ENCODE data around the gene ZNF45.

The ZNF45 gene

GRCh38 chr19:43914051-43914450 is 21.0 kb downstream of the ZNF45 start:
- no peak overlapping the region for H3K4me3 ChIP-seq (ENCODE audit: low read depth, low read length)
- in situ Hi-C loops (cut with HindIII; ENCODE audit: low sequenced_read_pairs), result no loop called here
- no peak for DNase-seq (ENCODE audit: low read depth)
- TF ChIP-seq, protein P1, sequence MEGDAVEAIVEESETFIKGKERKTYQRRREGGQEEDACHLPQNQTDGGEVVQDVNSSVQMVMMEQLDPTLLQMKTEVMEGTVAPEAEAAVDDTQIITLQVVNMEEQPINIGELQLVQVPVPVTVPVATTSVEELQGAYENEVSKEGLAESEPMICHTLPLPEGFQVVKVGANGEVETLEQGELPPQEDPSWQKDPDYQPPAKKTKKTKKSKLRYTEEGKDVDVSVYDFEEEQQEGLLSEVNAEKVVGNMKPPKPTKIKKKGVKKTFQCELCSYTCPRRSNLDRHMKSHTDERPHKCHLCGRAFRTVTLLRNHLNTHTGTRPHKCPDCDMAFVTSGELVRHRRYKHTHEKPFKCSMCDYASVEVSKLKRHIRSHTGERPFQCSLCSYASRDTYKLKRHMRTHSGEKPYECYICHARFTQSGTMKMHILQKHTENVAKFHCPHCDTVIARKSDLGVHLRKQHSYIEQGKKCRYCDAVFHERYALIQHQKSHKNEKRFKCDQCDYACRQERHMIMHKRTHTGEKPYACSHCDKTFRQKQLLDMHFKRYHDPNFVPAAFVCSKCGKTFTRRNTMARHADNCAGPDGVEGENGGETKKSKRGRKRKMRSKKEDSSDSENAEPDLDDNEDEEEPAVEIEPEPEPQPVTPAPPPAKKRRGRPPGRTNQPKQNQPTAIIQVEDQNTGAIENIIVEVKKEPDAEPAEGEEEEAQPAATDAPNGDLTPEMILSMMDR (IDR thresholded peaks at IDR 0.05; ENCODE audit: low read depth, low read length, missing control alignments), result no peak

DNA sequence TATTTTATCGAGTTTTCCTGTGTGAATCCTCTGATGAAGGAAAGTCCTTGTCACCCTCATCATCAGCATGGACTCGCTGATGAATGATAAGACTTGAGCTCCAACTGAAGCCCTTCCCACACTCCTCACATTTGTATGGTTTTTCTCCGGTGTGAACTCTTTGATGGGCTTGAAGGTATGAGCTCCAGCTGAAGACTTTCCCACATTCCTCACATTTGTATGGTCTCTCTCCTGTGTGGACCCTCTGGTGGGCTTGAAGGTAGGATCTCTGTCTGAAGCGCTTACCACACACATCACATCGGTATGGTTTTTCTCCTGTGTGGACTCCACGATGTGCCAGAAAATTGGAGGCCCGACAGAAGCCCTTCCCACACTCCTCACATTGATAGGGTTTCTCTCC is 21.7 kb downstream of the ZNF45 start:
- in situ Hi-C loops (cut with HindIII; ENCODE audit: low sequenced_read_pairs), result no loop called here
- no peak overlapping the region for H3K4me3 ChIP-seq (ENCODE audit: low read depth, low read length)
- DNase-seq (ENCODE audit: low read depth), result no peak
- TF ChIP-seq, protein P1 (IDR thresholded peaks at IDR 0.05; ENCODE audit: low read depth, low read length, missing control alignments), result no peak

GRCh38 chr19:43910884-43911283 is 24.2 kb downstream of the ZNF45 start:
- DNase-seq (ENCODE audit: low read depth), result no peak
- in situ Hi-C loops (cut with HindIII; ENCODE audit: low sequenced_read_pairs), result no loop called here

DNA sequence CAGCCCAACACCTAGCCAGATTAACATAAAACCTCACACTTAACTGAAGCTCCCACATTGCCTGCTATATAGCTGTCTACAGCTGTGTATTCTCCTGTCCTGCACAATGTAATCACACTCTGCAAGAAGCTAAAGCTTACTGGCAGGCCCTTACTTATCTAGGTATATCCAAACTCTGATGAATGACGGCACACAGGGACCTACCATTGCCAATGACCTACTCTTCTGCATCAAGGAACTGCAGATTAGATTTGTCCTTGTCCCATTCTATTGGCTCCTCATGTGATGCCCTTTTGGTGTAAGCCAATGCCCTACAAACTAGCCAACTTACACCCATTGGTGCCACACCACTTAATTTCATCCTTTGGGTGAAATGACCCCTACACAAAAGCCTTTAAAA is 26.4 kb downstream of the ZNF45 start:
- in situ Hi-C loops (cut with HindIII; ENCODE audit: low sequenced_read_pairs), result loop anchor here (5.0 kb wide), 1 partner anchor 54 kb away; no protein-coding TSS in a partner anchor
- TF ChIP-seq, protein P1 (IDR thresholded peaks at IDR 0.05; ENCODE audit: low read depth, low read length, missing control alignments), result no peak
- H3K4me3 ChIP-seq (ENCODE audit: low read depth, low read length), result no peak overlapping the region

More at GRCh38 chr19:43910884-43911283, 24.2 kb downstream of the ZNF45 start:
- no peak overlapping the region for H3K4me3 ChIP-seq (ENCODE audit: low read depth, low read length)
- TF ChIP-seq, protein P1 (IDR thresholded peaks at IDR 0.05; ENCODE audit: low read depth, low read length, missing control alignments), result no peak

DNA sequence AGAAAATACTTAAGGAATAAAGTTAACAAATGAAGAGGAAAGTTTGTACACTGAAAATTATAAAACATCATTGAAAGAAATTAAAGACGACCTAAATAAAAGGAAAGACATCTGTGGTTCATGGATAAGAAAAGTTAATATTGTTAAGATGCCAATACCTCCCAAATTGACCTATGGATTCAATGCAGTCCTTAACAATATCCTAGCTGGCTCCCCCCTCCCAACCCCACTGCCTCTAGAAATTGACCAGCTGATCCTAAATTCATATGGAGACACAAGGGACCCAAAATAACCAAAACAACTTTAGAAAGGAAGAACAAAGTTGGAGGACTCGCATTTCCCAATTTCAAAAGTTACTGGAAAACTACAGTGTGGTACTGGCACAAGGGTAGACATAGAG is 28.3 kb downstream of the ZNF45 start:
- H3K4me3 ChIP-seq (ENCODE audit: low read depth, low read length), result no peak overlapping the region
- in situ Hi-C loops (cut with HindIII; ENCODE audit: low sequenced_read_pairs), result loop anchor here (5.0 kb wide), 1 partner anchor 56 kb away; no protein-coding TSS in a partner anchor
- no peak for DNase-seq (ENCODE audit: low read depth)
- TF ChIP-seq, protein P1 (IDR thresholded peaks at IDR 0.05; ENCODE audit: low read depth, low read length, missing control alignments), result no peak

More for the DNA sequence above, 26.4 kb downstream of the ZNF45 start:
- DNase-seq (ENCODE audit: low read depth), result no peak

DNA sequence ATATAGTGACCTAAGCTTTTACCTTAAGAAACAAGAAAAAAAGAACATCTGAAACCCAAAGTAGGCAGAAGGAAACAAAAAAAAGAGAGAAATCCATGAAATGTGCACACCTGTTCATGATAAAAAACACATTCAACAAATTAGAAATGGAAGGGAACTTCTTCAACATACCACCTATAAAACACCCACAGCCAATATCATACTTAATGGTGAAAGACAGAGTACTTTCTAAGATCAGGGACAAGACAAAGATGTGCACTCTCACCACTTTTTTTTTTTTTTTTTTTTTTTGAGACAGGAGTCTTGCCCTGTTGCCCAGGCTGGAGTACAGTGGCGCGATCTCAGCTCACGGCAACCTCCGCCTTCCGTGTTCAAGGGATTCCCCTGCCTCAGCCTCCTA is 29.2 kb downstream of the ZNF45 start:
- TF ChIP-seq, protein P1 (IDR thresholded peaks at IDR 0.05; ENCODE audit: low read depth, low read length, missing control alignments), result no peak
- H3K4me3 ChIP-seq (ENCODE audit: low read depth, low read length), result no peak overlapping the region
- no peak for DNase-seq (ENCODE audit: low read depth)
- in situ Hi-C loops (cut with HindIII; ENCODE audit: low sequenced_read_pairs), result loop anchor here (5.0 kb wide), 1 partner anchor 56 kb away; no protein-coding TSS in a partner anchor
